Aorta (tissue), 5 donors: ENCODE results near the gene COPS2. TPM values are rescaled to one million over a fixed set of nuclear protein-coding genes. Genes with fewer than 3 reads are reported as not detected.
A peak's percentile ranks its signal among the peaks of the same experiment; 100 is the strongest.

Experiments
- ATAC-seq: fragments of 200-7000 bp; cut with Tn5 transposase; one replicate; pipeline ENCODE4 v1.9.1; 2022; ENCODE audit warnings: moderate library complexity; ENCODE audit not compliant: low FRiP score
- DNase-seq, 2 donors: peaks; one replicate each; pipeline ENCODE4 v3.0.0-alpha.2; 2020
- H3K27ac ChIP-seq, 2 donors: one replicate each; pipeline ENCODE4 v1.5.1; 2013; ENCODE audit warnings: low read length in 2 of 2, mild to moderate bottlenecking in 2 of 2, moderate library complexity in 2 of 2, control low read depth in 1 of 2, inconsistent platforms in 1 of 2, low read depth in 1 of 2
- H3K27me3 ChIP-seq, 2 donors: one replicate each; pipeline ENCODE4 v1.6.1; 2013; ENCODE audit warnings: control low read depth in 1 of 2, low read length in 1 of 2, mild to moderate bottlenecking in 1 of 2, moderate library complexity in 1 of 2; ENCODE audit not compliant: insufficient read depth in 2 of 2, control insufficient read depth in 1 of 2
- H3K36me3 ChIP-seq, 2 donors: one replicate each; pipeline ENCODE4 v1.6.1; 2013; ENCODE audit warnings: control low read depth in 1 of 2, low read length in 1 of 2, mild to moderate bottlenecking in 1 of 2; ENCODE audit not compliant: insufficient read depth in 2 of 2, control insufficient read depth in 1 of 2
- H3K4me1 ChIP-seq, 2 donors: one replicate each; pipeline ENCODE4 v1.6.1; 2013; ENCODE audit warnings: low read length in 2 of 2, control low read depth in 1 of 2, mild to moderate bottlenecking in 1 of 2, moderate library complexity in 1 of 2; ENCODE audit not compliant: insufficient read depth in 2 of 2, control insufficient read depth in 1 of 2
- H3K4me3 ChIP-seq, 2 donors: one replicate each; pipeline ENCODE4 v1.5.1; 2013; ENCODE audit warnings: low read length in 2 of 2, control low read depth in 1 of 2, mild to moderate bottlenecking in 1 of 2
- H3K9me3 ChIP-seq: one replicate; pipeline ENCODE4 v1.6.1; 2013; ENCODE audit warnings: mild to moderate bottlenecking, low read length; ENCODE audit not compliant: control insufficient read depth
- WGBS, 2 donors: extraction: QIAGEN DNeasy Blood & Tissue Kit; methylation state at CpG; one replicate each; pipeline ENCODE4 v1.1.7; 2013; 5-methylcytosine and 5-hydroxymethylcytosine counted together
- intact Hi-C, 2 donors: fragments of 100-400 bp; cut with DNase I; formaldehyde crosslinking; loops; one replicate each; pipeline versions ENCODE4 v1.14.2 to v1.15.0; 2022
- polyA plus RNA-seq, 2 donors: library from polyadenylated mRNA; stranded (reverse); fragments of 200-250 nt; gene quantifications; one replicate each; pipeline ENCODE4 v1.2.3, GENCODE V29; 2013
- total RNA-seq, 2 donors: library from RNA; stranded (reverse); fragmentation: NEBNext Ultra II Directional; extraction: Animal tissue kit (Norgen Biotek cat#: 25700); gene quantifications; one replicate each; pipeline ENCODE4 v1.2.1, GENCODE V29; 2021
- donor health status: healthy with polysubstance abuse.
- donor health status: Bipolar disorder and iron deficiency.
- donor health status: DM: no; HTN: no; CAD: no.
- donor health status: DM: no; HTN: no; CAD: no.
- donor health status: DM: yes; HTN: yes; CAD: no.

Gene COPS2
- total and polyA plus RNA-seq, 4 donors = 60.9 to 85.9 (median 66.9) TPM

DNA sequence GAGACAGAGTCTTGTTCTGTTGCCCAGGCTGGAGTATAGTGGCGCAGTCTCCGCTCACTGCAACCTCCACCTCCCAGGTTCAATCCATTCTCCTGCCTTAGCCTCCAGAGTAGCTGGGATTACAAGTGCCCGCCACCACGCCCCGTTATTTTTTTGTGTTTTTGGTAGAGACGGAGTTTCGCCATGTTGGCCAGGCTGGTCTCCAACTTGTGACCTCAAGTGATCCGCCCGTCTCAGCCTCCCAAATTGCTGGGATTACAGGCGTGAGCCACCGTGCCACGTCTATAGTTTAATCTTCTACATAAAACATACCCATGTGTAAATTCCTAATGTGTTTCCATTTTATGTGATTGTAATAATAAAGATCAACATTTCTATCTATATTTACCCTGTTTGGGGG lies 16.4 kb upstream of the COPS2 start:
- ATAC-seq (no peak), DNase-seq (no peak)
- no peak overlapping the region for H3K4me3 ChIP-seq
- H3K36me3 ChIP-seq = no peaks in the 10 kb centered on the region
- H3K4me1 ChIP-seq = no peaks in the 10 kb centered on the region
- no peak overlapping the region for H3K27ac ChIP-seq
- 98% methylated on average over 12 of the region's 12 CpGs for WGBS, 2 donors
- H3K9me3 ChIP-seq = no peaks in the 10 kb centered on the region
- no peaks in the 10 kb centered on the region for H3K27me3 ChIP-seq
- intact Hi-C loops = no loop called here

DNA sequence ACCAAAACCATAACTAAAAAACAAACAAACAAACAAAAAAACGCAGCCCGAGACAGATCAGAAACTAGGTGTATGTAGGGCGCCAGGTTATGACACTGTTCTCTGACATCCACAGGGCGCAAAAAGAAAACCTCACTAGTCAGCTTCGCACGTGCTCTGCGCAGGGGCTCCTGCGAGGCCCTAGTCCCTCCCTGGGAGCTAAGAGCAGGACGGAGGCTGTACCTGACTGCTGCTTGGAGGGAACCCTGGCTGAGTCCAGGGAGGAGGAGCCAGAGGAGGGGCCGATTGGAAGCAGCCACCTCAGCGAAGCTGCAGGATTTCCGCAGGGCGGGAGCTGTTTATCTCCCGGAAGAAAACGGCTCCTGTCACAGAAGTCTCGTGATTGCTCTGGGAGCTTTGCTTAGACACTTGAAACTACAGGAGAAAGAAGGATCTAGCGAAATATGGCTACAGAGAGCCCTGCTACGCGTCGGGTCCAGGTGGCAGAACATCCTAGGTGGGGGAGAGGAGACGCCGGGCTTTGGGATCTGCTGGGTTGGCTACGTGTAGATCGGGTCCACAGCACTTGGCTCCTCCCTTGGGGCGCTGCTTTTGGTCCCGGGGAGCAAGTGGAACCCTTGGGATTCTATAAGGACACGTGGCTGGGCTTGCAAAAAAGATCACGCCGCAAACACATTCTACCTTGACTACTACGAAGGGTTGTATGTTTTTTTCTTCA lies 14.6 kb upstream of the COPS2 start, which contains the start of gene GALK2:
GALK2 (plus strand) TSS at position 368 of the 718 bp plus-strand sequence; CDS start at position 444, 76 bp downstream.
- H3K27ac ChIP-seq = peak within 1 kb of the TSS in 1 of 2 donors; percentile 48
- no peaks in the 10 kb centered on the region for H3K36me3 ChIP-seq
- H3K27me3 ChIP-seq = no peaks in the 10 kb centered on the region
- H3K9me3 ChIP-seq = no peaks in the 10 kb centered on the region
- 4% methylated on average over 30 of the region's 30 CpGs for WGBS, 2 donors
- intact Hi-C loops = no loop called here
- H3K4me1 ChIP-seq = no peaks in the 10 kb centered on the region
- ATAC-seq = peak; percentile 95
- H3K4me3 ChIP-seq = peak within 1 kb of the TSS; percentile 54 to 86
- peak; percentile 90 for DNase-seq

DNA sequence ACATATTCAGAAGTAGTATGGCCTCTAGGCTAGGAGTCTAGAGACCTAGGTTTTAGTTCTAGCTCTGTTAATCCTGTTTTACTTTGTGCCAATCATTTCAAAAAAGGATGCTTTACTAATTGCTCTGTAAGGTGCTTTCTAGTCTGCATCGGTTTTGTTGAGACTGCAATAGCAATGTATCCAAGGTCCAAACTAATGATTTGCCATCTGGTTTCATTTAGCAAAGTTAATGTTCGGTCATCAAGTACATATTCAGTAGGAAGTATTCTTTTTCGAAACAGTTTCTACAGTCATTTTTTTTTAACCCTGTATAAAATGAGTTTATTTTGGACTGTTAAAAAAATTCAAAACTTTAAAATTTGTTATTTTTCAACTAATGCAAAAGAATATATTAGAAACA lies 12.6 kb upstream of the COPS2 start:
- Histone ChIP-seq H3K27ac (no peak overlapping the region), H3K4me1 (no peaks in the 10 kb centered on the region), H3K4me3 (no peak overlapping the region), H3K27me3 (no peaks in the 10 kb centered on the region), H3K9me3 (no peaks in the 10 kb centered on the region), H3K36me3 (no peaks in the 10 kb centered on the region)
- no peak for ATAC-seq
- no peak for DNase-seq
- 73 to 74% methylated on average over 3 of the region's 3 CpGs for WGBS, 2 donors
- intact Hi-C loops = no loop called here

DNA sequence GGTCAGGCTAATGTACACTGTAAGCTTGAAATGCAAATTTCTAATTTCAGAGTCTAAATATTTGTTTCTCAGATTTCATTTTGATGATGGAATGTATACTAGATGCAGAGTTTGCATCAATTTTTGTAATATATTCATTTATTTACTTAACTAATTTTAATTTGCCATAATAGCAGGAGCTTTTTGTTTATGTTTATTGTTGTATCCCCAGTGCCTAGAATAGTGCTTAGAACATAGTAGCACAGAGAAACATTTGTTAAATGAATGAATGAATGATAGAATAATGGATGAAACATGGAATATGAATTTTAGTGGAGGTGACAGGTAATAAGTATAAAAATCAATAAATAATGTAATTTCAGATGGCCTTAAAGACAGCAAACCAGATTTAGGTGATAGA lies 9.5 kb upstream of the COPS2 start:
- intact Hi-C loops = no loop called here
- no peaks in the 10 kb centered on the region for H3K36me3 ChIP-seq
- DNase-seq = no peak
- no peak for ATAC-seq
- no peaks in the 10 kb centered on the region for H3K9me3 ChIP-seq
- H3K4me3 ChIP-seq = no peak overlapping the region
- no peak overlapping the region for H3K27ac ChIP-seq
- no peaks in the 10 kb centered on the region for H3K4me1 ChIP-seq
- H3K27me3 ChIP-seq = no peaks in the 10 kb centered on the region

DNA sequence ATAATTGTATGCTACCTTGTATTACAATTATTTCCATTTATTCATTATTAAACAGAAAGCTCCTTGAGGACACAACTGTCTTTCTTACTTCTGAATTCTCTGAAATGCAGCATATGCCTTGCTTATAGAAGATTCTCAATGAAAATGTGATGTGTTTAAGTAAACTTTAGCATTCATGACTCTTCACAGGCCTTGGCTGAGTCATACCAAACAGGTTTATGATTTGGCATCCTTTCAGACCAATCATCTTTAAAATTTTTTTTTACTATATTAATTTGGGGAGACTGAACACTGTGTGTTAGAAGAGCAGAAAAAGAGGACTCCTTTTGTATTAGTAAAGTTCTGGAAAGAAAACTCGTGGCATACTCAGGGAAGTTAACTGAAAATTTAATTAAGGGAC lies 8.3 kb upstream of the COPS2 start:
- Histone ChIP-seq H3K27ac (no peak overlapping the region), H3K36me3 (no peaks in the 10 kb centered on the region), H3K27me3 (no peaks in the 10 kb centered on the region), H3K4me3 (no peak overlapping the region), H3K9me3 (no peaks in the 10 kb centered on the region), H3K4me1 (no peaks in the 10 kb centered on the region)
- ATAC-seq (no peak), DNase-seq (no peak)
- 83 to 89% methylated on average over 1 of the region's 1 CpG for WGBS, 2 donors
- intact Hi-C loops = no loop called here

DNA sequence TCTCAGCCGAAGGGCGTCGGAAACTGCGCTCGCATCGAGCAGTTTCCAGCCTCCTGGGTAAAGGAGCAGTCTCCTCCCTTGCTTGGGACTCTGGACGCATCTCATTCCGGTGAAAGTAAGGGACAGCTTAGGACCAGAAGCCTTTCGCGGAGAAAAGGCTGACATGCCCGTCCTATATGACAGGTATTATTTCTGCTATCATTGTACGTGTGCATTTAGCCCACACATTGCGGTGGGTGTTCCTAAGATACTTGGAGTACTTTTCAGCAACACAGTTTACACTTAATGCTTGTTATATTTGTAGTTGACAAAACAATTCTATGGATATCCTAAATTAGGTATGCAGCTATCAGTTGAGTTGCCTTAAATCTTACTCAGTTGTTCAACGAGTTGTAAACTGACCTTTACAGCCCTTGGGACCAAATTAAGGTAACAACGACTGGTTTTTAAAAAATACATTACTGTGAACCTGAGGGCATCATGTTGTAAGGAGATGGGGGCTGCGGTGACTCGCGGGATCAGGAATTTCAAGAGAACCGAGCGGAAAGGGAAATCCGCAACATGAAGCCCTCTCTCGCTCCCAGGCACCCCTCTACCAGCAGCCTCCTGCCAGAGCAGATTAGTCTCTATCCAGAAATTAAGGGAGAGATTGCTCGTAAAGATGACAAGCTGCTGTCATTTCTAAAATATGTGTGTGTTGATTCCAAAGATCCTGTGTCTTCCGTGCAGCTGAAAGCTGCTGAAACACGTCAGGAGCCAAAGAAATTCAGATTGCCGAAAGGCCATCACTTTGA lies 632 bp upstream of the COPS2 start:
- no peaks in the 10 kb centered on the region for H3K4me1 ChIP-seq
- H3K27me3 ChIP-seq = no peaks in the 10 kb centered on the region
- H3K27ac ChIP-seq = peak overlapping the region in 1 of 2 donors; percentile 62
- no peaks in the 10 kb centered on the region for H3K9me3 ChIP-seq
- 0 to 1% methylated on average over 26 of the region's 26 CpGs for WGBS, 2 donors
- peak overlapping the region; percentile 91 to 97 for H3K4me3 ChIP-seq
- no peaks in the 10 kb centered on the region for H3K36me3 ChIP-seq
- ATAC-seq (no peak), DNase-seq (peak in 1 of 2 donors; percentile 67)
- intact Hi-C loops = loop anchor here (2.0 to 5.0 kb wide), 2 partner anchors 109 to 465 kb away; partner anchors contain the start of genes DTWD1 (in 1 of the 2), FAM227B (in 1 of the 2) and SECISBP2L (in 1 of the 2)

DNA sequence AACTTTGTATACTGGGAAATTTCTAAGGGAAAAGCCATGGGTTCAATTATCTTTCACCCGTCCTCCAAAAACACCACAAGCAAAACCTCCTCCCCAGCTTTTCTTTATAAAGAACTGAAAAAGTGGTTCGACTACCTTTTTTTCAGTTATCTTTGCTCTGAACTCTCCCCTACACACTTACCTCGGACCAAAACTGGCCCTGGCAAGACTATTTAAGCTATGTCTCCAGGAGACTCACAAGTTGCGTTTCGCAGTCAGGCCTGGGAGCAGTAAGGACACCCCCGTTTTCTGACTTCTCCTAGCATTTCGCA lies 645 bp downstream of the COPS2 start:
- DNase-seq (no peak), ATAC-seq (no peak)
- Histone ChIP-seq H3K4me3 (peak overlapping the region; percentile 77 to 83), H3K4me1 (no peaks in the 10 kb centered on the region), H3K27me3 (no peaks in the 10 kb centered on the region), H3K9me3 (no peaks in the 10 kb centered on the region), H3K36me3 (no peaks in the 10 kb centered on the region), H3K27ac (peak overlapping the region in 1 of 2 donors; percentile 87)
- 0 to 1% methylated on average over 7 of the region's 7 CpGs for WGBS, 2 donors
- intact Hi-C loops = loop anchor here (2.0 to 5.0 kb wide), 2 partner anchors 107 to 466 kb away; partner anchors contain the start of genes DTWD1 (in 1 of the 2), FAM227B (in 1 of the 2) and SECISBP2L (in 1 of the 2)

DNA sequence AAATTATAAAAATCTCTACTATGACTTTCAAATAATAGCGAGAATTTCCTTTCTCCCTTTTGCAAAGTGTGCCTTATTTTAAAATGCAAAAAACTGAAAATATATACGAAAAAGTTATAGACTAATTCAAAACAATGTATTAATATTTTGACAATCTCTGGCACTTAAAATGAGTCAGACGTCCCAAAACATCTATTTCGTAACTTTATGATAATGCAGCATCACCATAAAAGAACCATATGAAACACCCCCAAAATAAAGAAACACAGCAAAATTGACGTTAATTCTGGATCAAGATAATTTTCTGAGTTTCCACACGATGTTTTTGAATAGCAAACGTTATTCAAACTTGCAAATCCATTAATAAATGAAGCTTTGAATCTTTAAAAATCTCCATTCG lies 1.0 kb downstream of the COPS2 start:
- Histone ChIP-seq H3K4me1 (no peaks in the 10 kb centered on the region), H3K27me3 (no peaks in the 10 kb centered on the region), H3K9me3 (no peaks in the 10 kb centered on the region), H3K27ac (no peak overlapping the region), H3K36me3 (no peaks in the 10 kb centered on the region), H3K4me3 (peak overlapping the region; percentile 77 to 83)
- WGBS, 2 donors = 16 to 17% methylated on average over 8 of the region's 8 CpGs
- ATAC-seq (no peak), DNase-seq (no peak)
- intact Hi-C loops = loop anchor here in 1 of 2 donors (2.0 kb wide), 1 partner anchor 466 kb away; the partner anchor contains the start of genes DTWD1 and FAM227B
